HuH-7 (cell line): ENCODE data around the gene MACROH2A2.
"Not testable (repeated sequence)": the region's sequence is repeated elsewhere in the genome, so short reads cannot be mapped to it uniquely, and the experiment has no call there.

Source experiments
- DNase-seq: peaks from one replicate; pipeline ENCODE4 v3.0.0; 2011; ENCODE audit warnings: low spot score

Gene MACROH2A2

GRCh38 chr10:70158113-70158512 lies 105.5 kb downstream of the MACROH2A2 start:
- DNase-seq, result no peak

GRCh38 chr10:70159366-70159765 lies 106.7 kb downstream of the MACROH2A2 start:
- DNase-seq, result not testable (repeated sequence)

GRCh38 chr10:70160798-70161197 lies 108.2 kb downstream of the MACROH2A2 start:
- no peak for DNase-seq
